HG02981 (cell line): ENCODE data around the gene OLFM3.

Source experiments
- ATAC-seq: cut with Tn5 transposase; IDR thresholded peaks from one replicate; pipeline ENCODE4 v1.9.1; 2021; ENCODE audit warnings: mild to moderate bottlenecking, moderate library complexity; ENCODE audit not compliant: unreplicated experiment

The OLFM3 gene

GRCh38 chr1:101945884-101946283 lies 50.8 kb downstream of the OLFM3 start:
- no peak for ATAC-seq

- ATAC-seq = no peak
Measured at GRCh38 chr1:101943237-101943636, 53.5 kb downstream of the OLFM3 start.

DNA sequence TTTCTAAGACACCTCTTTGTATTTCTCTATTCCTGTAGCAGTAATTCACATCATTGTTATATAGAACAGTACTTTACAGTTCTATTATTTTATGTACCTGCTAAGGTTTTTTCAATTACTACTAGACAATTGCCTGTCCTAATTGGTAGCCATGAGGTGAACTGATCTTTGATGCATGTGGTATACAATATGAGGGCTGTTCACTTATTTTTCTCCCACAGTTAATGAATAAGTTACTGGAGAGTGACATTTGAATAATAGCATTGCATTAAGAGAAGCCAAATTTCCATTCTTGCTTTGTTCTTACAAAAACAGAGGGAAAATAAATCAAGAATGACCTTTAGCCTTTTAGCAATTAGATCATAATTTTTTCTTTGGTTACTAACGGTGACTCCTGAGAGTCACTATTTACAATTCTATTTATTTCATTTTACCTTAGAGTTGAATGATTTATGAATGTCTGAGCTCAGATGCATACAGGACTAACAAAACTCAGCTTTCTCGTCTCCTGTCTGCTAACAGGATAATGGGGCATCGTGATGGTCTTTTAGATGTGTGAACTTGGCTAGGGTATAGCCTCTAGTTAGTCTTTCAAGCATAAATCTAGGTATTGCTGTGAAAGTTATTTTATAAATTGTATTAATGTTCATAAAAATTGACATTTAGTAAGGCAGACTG lies 54.1 kb downstream of the OLFM3 start:
- no peak for ATAC-seq

DNA sequence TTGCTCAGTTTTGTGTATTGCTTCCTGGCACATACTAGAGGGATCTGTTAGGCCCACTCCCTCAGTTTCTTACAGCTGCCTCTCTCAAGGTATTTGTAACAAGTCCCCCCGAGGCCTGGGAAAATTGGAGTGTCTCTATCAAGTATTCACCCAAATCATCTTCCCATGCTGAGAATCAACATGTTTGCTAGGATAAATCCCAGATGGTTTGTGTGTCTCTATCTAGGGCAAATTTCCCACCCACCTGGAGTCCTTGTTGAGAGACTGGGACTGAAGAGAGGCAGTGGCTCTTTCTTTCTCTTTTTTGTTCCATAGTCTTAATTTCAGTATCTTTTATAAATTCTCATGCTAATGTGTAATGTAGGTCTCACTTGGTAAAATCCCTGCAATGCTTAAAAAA lies 58.0 kb downstream of the OLFM3 start:
- ATAC-seq = no peak

- ATAC-seq = no peak
Measured at GRCh38 chr1:101929343-101929742, 67.4 kb downstream of the OLFM3 start.

GRCh38 chr1:101928829-101929228 lies 67.9 kb downstream of the OLFM3 start:
- no peak for ATAC-seq

DNA sequence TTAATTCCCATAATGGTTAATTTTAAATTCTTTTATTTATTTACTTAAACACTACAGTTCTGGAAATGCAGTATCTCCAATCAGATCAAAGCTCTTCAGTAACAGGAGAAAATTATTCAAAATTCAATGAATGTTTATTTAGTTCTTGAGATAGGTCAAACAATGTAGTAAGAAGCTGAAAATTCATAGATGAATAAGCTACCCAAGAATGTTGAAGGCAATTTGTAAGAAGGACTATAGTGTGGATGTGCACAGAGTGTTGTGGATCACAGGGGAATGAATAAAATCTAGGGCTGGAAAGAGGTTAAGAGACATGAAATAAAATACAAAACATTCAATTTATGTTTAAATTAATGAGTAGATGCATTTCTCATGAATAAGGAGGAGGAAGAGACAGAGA lies 72.0 kb downstream of the OLFM3 start:
- no peak for ATAC-seq

DNA sequence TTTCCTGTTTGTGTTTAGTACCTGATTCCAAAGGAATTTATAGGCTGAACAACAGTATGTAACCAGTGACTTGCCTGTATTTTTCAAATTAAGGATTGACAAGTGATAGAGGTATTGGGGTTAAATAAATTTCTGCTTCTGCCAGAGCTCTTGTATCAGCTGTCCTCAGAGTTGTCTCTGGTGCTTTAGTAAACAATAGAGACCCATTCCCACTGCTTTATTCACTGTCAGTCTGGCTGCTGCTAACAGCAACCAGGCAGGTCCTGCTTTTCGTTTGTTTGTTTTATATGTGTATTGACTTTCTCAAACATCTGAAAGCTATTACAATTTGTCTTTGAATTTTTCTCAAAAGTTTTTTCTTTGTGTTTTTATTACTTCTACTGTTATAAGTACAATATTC lies 76.1 kb downstream of the OLFM3 start:
- ATAC-seq = no peak

GRCh38 chr1:101918277-101918676 lies 78.4 kb downstream of the OLFM3 start:
- no peak for ATAC-seq

GRCh38 chr1:101915597-101915996 lies 81.1 kb downstream of the OLFM3 start:
- ATAC-seq = no peak

- ATAC-seq = no peak
Measured at GRCh38 chr1:101914473-101915242, 82.1 kb downstream of the OLFM3 start.

DNA sequence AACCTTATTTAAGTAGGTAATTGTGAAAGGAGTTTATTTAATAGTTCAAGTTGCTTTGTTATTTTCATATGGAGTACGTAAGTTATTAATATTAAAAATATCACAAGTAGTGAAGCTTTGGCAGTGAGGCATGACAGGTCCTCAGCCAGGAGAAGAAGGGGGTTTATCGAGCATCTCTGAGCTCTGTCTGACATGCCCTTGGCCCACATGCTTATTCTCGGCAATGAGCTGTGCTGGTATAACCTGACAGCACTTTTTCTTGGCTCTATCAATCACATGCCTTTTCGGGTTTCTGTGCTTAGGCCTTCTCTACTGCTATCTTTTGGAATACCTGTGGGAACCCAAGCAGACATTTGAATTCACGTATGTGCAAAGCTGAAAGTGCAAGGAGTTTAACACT lies 84.8 kb downstream of the OLFM3 start:
- no peak for ATAC-seq

DNA sequence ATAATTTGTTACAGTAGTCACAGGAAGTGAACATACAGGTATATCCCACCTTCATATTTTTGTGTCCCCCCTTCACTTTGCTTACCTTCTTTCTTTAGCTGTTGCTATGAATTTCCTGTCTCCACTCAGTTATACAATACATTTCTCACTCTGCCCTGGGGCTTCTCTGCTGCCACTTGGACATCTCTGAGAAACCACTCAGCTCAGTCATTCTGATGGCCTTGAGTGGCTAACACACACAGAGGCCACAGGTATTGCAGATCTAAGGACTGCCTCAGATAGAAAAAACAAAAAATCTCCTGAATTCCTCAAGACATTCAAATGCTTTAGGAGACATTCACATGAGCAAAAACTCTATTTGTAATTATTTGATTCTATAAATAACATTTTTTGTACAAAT lies 87.7 kb downstream of the OLFM3 start:
- ATAC-seq = no peak

- ATAC-seq = no peak
Measured at GRCh38 chr1:101907264-101907663, 89.5 kb downstream of the OLFM3 start.

- ATAC-seq = no peak
Measured at GRCh38 chr1:101905283-101905835, 91.4 kb downstream of the OLFM3 start.

DNA sequence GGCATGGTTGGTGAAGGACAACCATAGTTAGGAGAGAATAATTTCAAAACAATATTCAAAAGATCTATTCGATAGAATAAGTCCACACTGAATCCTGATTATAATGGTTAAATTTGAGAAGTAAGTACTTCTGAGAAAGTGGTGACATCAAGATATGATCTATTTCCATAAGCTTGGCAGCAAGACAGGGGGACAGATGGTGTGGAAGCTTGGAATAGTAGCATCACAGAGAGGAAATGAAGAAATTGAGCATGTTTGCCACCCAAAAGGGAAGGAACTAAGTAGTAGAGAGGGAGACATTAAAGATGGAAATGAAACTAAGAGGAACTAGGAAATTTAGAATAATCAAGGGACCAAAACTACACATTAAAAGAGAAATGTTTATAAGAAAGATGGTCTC lies 94.5 kb downstream of the OLFM3 start:
- no peak for ATAC-seq

DNA sequence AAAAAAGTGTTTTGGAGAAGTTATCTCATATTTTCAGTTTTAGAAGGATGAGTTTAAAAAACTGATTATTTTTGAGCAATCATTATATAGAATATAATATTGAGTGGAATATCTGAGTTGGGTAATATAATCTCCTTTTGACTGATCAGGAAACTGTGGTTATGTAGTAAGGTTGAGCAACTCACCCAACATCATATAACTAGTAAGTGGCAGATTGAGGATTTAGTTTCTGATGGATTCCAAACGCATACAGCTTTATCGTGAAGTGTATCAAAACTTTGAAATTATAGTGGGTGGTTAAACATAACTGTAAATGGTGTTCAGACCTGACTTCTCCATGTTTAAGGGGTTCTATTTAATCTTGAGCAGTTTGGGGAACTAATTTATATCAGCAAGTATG lies 98.6 kb downstream of the OLFM3 start:
- no peak for ATAC-seq

DNA sequence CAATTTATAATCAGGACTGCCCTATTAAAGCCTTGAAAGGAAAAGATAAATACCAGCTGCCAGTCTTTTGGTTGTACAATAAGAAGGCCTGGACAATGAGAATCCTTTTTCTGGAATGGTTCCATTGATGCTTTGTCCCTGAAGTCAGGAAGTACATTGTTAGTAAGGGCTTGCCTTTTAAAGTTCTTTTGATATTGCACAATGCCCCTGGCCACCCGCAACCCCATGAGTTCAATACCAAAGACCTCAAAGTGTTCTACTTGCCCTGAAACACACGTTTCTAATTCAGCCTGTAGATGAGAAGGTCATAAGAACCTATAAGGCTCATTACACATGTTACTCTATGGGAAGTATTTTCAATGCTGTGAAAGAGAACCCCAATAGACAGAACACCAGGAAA lies 112.1 kb downstream of the OLFM3 start:
- ATAC-seq = no peak

DNA sequence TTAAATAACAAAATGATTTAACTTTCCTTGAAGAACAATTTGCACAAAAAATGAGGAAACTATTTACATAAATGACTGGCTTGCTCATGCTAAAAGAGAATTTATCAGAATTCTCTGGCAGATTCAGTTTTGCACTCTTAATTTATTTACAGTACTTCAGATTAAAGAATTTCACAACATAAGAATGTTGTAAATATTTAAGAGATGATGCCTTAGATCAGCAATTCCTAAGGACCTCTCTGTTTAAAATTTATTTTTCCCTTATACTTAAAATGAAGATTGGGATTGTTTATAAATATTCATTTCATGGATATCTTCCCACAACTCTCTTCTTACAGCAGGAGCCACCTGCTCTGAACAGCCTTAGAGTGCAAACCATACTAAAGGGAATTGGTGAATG lies 120.8 kb downstream of the OLFM3 start:
- no peak for ATAC-seq

GRCh38 chr1:101873672-101874071 lies 123.1 kb downstream of the OLFM3 start:
- ATAC-seq = no peak

DNA sequence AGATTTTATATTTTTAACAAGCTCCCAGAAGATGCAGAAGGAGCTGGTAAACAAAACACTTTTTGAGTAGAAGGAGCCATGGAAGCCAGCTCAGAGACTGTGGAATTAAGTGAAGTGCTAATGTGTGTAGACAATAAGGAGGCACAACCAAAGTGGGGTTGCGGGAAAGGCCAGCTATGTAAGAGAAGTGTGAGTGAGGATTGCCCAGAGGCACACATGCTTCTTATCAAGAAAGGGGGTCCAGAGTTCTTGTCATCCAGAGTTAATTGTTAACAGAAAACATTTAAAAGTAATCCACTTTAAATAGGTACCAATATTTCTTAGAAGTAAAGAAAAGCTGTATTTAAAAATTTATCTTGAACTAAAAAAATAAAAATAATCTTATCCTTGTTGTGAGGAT lies 136.8 kb downstream of the OLFM3 start:
- no peak for ATAC-seq

- ATAC-seq = no peak
Measured at GRCh38 chr1:101854271-101854670, 142.5 kb downstream of the OLFM3 start.
